Subcutaneous adipose tissue (tissue), 4 donors: ENCODE results near the gene FTO. TPM values are rescaled to one million over a fixed set of nuclear protein-coding genes. Genes with fewer than 3 reads are reported as not detected.

Source experiments
- total RNA-seq, 4 donors: library from RNA; depleted of rRNA; stranded (reverse); fragments of >200 nt; gene quantifications; one replicate each; pipeline ENCODE4 v1.1.0, GENCODE V29; 2016
- TF ChIP-seq, protein P1 (sequence below): fragments of 450-650 bp; IDR thresholded peaks from one replicate; pipeline ENCODE4 v1.5.1; 2016; ENCODE audit warnings: low read depth, mild to moderate bottlenecking, control low read depth, antibody characterized with exemption, moderate library complexity

The FTO gene
- total RNA-seq, 4 donors from 2014 or later, result 74.3 to 102 (median 90.9) TPM

DNA sequence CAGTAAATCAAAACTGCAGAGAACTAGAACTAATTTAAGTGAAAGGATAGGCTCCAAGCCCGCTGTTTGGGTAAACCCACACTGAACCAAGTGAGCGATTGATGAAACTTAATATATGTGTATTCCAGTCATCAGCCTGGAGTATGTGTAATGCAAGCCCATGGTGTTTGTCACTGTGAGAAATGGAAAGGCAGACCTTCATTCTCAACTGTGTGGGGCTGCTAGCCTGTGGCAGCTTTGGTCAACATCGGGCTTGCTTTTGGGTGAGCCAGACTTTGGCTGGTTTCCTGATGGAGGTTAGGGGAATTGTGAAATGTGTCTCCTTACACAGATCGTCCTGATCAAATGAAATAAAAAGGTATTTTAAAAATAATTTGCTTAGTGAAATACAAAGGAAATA, 302.7 kb downstream of the FTO start:
- TF ChIP-seq, protein P1, sequence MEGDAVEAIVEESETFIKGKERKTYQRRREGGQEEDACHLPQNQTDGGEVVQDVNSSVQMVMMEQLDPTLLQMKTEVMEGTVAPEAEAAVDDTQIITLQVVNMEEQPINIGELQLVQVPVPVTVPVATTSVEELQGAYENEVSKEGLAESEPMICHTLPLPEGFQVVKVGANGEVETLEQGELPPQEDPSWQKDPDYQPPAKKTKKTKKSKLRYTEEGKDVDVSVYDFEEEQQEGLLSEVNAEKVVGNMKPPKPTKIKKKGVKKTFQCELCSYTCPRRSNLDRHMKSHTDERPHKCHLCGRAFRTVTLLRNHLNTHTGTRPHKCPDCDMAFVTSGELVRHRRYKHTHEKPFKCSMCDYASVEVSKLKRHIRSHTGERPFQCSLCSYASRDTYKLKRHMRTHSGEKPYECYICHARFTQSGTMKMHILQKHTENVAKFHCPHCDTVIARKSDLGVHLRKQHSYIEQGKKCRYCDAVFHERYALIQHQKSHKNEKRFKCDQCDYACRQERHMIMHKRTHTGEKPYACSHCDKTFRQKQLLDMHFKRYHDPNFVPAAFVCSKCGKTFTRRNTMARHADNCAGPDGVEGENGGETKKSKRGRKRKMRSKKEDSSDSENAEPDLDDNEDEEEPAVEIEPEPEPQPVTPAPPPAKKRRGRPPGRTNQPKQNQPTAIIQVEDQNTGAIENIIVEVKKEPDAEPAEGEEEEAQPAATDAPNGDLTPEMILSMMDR, result no peak

DNA sequence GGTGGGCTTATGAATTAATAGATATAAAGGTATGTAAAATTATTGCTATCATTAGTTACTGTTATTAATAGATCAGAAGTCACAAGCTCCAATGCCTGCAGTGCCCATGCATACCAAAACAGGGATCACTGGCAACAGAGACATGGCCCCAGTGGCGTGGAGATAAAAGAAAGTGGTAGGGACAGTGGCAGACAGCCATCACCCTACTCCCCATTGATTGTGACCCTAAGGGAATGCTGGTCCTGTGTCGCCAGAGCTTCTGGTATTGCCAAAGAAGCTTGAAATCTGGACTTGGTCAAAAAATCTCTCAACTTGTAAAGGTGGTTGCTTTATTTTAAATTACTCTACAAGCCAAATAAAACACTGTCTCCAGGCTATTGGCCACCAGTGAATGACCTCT, 303.5 kb downstream of the FTO start:
- TF ChIP-seq, protein P1, result no peak

DNA sequence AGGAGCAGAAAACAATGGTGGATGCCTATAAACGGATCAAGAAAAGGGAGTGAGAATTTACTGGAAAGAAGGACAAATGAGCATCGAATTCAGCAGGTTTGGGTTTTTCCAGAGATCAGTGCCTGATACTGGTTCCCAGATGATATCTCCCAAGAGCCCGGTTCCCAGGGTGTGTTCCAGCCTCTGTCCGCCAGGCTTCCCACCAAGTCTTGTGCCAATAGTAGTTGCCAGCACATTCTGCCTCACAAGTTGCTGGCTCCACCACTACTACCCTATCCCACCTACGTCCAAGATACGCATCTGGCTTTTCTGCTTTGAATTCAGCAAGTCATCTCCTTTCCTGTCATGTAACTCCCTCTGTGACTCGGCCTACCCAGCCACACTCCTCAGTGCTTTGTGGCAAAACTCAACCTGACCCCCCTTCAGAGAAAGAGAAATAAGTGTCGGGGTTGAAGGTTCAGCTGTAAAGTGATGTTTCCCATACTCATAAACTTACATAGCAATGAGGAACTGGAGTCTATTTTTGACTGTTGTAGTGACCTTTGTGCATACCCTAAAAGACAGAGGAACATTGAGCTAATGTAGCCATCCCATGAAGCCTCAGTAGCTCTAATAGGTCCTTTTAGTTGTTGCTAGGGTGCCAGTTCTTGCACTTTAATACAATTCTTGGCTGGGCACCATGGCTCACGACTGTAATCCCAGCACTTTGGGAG, 305.7 kb downstream of the FTO start:
- TF ChIP-seq, protein P1, result no peak

DNA sequence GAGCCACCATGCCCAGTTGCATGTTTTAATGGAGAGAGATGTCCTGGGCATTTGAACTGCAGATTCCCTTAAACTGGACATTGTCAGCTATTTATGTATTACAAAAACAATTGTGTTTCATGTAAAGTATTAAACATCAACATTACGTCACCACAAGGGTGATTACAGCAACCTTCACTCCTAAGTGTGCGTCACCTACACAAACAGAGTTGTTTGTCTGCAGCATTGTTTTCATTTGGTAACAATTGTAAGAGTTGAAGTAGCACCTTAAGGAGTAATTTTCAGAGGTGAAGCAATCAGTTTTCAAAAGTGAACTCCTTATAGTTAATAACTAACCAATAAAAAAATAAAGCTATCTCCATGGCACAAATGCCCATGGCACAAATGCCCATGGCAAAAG, 311.2 kb downstream of the FTO start:
- TF ChIP-seq, protein P1, result no peak

- TF ChIP-seq, protein P1, result no peak
Observed at GRCh38 chr16:54022362-54022761, 318.4 kb downstream of the FTO start.

DNA sequence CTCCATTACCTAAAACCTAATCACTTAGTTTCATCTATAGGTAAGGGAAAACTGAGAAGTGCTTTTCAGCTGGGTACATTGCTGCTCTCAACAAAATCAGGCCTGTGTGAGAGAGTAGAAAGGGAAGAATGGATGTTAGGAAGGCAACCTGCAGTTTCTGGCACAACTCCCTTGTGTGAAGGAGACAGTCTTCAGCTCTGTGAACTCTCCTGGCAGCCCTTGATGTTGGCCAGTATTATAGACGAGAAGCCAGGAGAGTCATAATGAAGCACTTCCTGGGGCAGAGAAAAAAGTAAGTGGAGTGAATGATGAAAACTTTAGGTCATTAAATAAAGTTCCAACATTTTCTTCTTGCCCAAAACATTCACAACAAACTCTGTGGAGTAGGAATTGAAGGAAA, 322.5 kb downstream of the FTO start:
- TF ChIP-seq, protein P1, result no peak

GRCh38 chr16:54027062-54027461, 323.1 kb downstream of the FTO start:
- TF ChIP-seq, protein P1, result no peak
